HepG2 (cell line): ENCODE data around the gene IFNA4. TPM values are rescaled to one million over a fixed set of nuclear protein-coding genes. Genes with fewer than 3 reads are reported as not detected.

Source experiments
- ATAC-seq: fragments of 200-7000 bp; cut with Tn5 transposase; 3 replicates; pipeline ENCODE4 v1.9.1; 2020; ENCODE audit warnings: mild to moderate bottlenecking, moderate library complexity
- BruUV-seq: library from RNA; stranded (reverse); fragments of 400-500 nt; replicated peaks from 2 replicates; lab custom pipeline; 2021; lab: Mats Ljungman, UMichigan
- CTCF ChIA-PET: fragments of 300-600 bp; formaldehyde crosslinking; extraction: SDS; loops from one replicate; lab custom pipeline; 2021; ENCODE audit warnings: low total read pairs, inconsistent platforms, low intra/inter-chr PET ratio; lab: Yijun Ruan, JAX
- POLR2A ChIA-PET: fragments of 350-600 bp; sonication (Branson Sonifier 250); formaldehyde crosslinking; loops from one replicate; lab custom pipeline; 2020; ENCODE audit warnings: antibody characterized with exemption, inconsistent platforms; lab: Yijun Ruan, JAX
- DNase-seq: peaks from one replicate; pipeline ENCODE4 v3.0.0-alpha.2; 2015; ENCODE audit warnings: low spot score
- FAIRE-seq: peaks from 3 replicates; lab custom pipeline; 2011; peaks lifted over from hg19 to GRCh38; lab: Jason Lieb, UNC
- H2AFZ ChIP-seq: one replicate; pipeline ENCODE4 v1.6.1; 2011; ENCODE audit warnings: low read length, inconsistent platforms
- H3K27ac ChIP-seq: fragments of 300-600 bp; 3 replicates; pipeline ENCODE4 v1.8.0; 2011; ENCODE audit warnings: mixed run types, mild to moderate bottlenecking, mixed read lengths, low read length, inconsistent platforms; ENCODE audit not compliant: insufficient read depth; ENCODE audit errors: extremely low read length
- H3K27me3 ChIP-seq, 2 experiments: fragments of 200-600 bp in 1 of 2; 2 replicates in 1 of 2; 3 replicates in 1 of 2; pipeline versions ENCODE4 v1.6.0 to v1.8.0; 2011; ENCODE audit warnings: low read length in 2 of 2, mild to moderate bottlenecking in 2 of 2, moderate library complexity in 2 of 2, inconsistent platforms in 1 of 2; ENCODE audit not compliant: insufficient read depth in 2 of 2, control insufficient read depth in 1 of 2
- H3K36me3 ChIP-seq, 2 experiments: fragments of 200-600 bp in 1 of 2; replicated peaks in 1 of 2; 2 replicates in 1 of 2; 3 replicates in 1 of 2; pipeline versions ENCODE4 v1.5.1 to v1.8.0; 2011; ENCODE audit warnings: low read length in 2 of 2, inconsistent platforms in 1 of 2; ENCODE audit not compliant: insufficient read depth in 2 of 2, control insufficient read depth in 1 of 2
- H3K4me1 ChIP-seq: 2 replicates; pipeline ENCODE4 v1.5.1; 2012; ENCODE audit warnings: low read length, inconsistent platforms; ENCODE audit not compliant: insufficient read depth
- H3K4me2 ChIP-seq: 2 replicates; pipeline ENCODE4 v1.6.0; 2011; ENCODE audit warnings: low read depth, low read length, inconsistent platforms
- H3K4me3 ChIP-seq, 3 experiments: fragments of 200-600 bp in 1 of 3; sonication (generic), shearing (Covaris generic) in 1 of 3; replicated peaks in 1 of 3; 2 replicates each; pipeline ENCODE4 v1.5.1; 2011 to 2016; ENCODE audit warnings: low read length in 3 of 3, inconsistent platforms in 2 of 3, low read depth in 2 of 3, mild to moderate bottlenecking in 2 of 3, control low read depth in 1 of 3, mixed read lengths in 1 of 3; ENCODE audit not compliant: insufficient read depth in 1 of 3
- H3K79me2 ChIP-seq: one replicate; pipeline ENCODE4 v1.6.1; 2011; ENCODE audit warnings: low read length, inconsistent platforms; ENCODE audit not compliant: insufficient read depth
- H3K9ac ChIP-seq: 2 replicates; pipeline ENCODE4 v1.6.0; 2011; ENCODE audit warnings: mild to moderate bottlenecking, low read depth, low read length, inconsistent platforms; ENCODE audit not compliant: insufficient read depth
- H3K9me3 ChIP-seq: 2 replicates; pipeline ENCODE4 v1.5.1; 2012; ENCODE audit warnings: mild to moderate bottlenecking, low read length
- H4K20me1 ChIP-seq: 2 replicates; pipeline ENCODE4 v1.6.0; 2011; ENCODE audit warnings: inconsistent platforms, mild to moderate bottlenecking, low read length, moderate library complexity; ENCODE audit not compliant: insufficient read depth
- MAFF ChIP-seq: IDR thresholded peaks from 2 replicates; pipeline ENCODE4 v1.6.1; 2011; ENCODE audit warnings: low read depth, low read length, improper control_type of control experiment
- MAFK ChIP-seq, 2 experiments: IDR thresholded peaks in 1 of 2; conservative IDR thresholded peaks in 1 of 2; 2 replicates each; pipeline ENCODE4 v1.6.1; 2011; ENCODE audit warnings: improper control_type of control experiment in 2 of 2, low read length in 2 of 2
- ZNF224 ChIP-seq: sonication (generic); formaldehyde crosslinking; IDR thresholded peaks from 2 replicates; pipeline ENCODE4 v1.5.0; 2020; ENCODE audit warnings: mild to moderate bottlenecking, missing genetic modification reagents
- ZNF329 ChIP-seq: sonication (generic); formaldehyde crosslinking; IDR thresholded peaks from 2 replicates; pipeline ENCODE4 v1.9.0; 2021; ENCODE audit warnings: low read depth, mild to moderate bottlenecking, missing genetic modification reagents
- ZNF761 ChIP-seq: sonication (generic); formaldehyde crosslinking; conservative IDR thresholded peaks from 2 replicates; pipeline ENCODE4 v1.4.0; 2020; ENCODE audit warnings: mild to moderate bottlenecking, missing genetic modification reagents
- WGBS: methylation state at CpG from one replicate; pipeline ENCODE4 v1.1.6; 2017; ENCODE audit warnings: low lambda C conversion rate; 5-methylcytosine and 5-hydroxymethylcytosine counted together
- in situ Hi-C: cut with HindIII; loops from 2 replicates; pipeline ENCODE4 v1.10.0; 2017; ENCODE audit warnings: low pct_unique_long_range_greater_than_20kb; ENCODE audit not compliant: extremely low pct_ligation_motif_present
- intact Hi-C: fragments of 100-400 bp; cut with micrococcal nuclease; formaldehyde crosslinking; loops from one replicate; pipeline ENCODE4 v1.10.0; 2022; ENCODE audit not compliant: unreplicated experiment
- polyA plus RNA-seq, 8 experiments: library from polyadenylated mRNA; depleted of rRNA in 3 of 8; stranded (reverse) in 7 of 8; unstranded in 1 of 8; fragments of >200 nt; fragmentation: Illumina TruSeq in 4 of 8; extraction: Trizol in 4 of 8; gene quantifications; 2 replicates each; pipeline versions ENCODE4 v1.2.1 to v1.2.3, GENCODE V29; 2011 to 2016; ENCODE audit warnings: low read depth in 4 of 8, missing spikeins in 1 of 8, mixed read lengths in 1 of 8; ENCODE audit not compliant: insufficient read depth in 1 of 8
- small RNA-seq, 3 experiments: library from RNA; depleted of rRNA; stranded (forward); fragments of <200 nt; gene quantifications; one replicate each; pipeline ENCODE3, GENCODE V24; 2012; ENCODE audit warnings: low read depth in 2 of 3, low replicate concordance in 1 of 3; ENCODE audit not compliant: insufficient read length in 3 of 3, insufficient read depth in 2 of 3
- total RNA-seq, 5 experiments: library from RNA; depleted of rRNA; stranded (reverse); fragments of >200 nt; fragmentation: Illumina TruSeq; extraction: Trizol; gene quantifications; 2 replicates each; pipeline ENCODE4 v1.2.3, GENCODE V29; 2016; ENCODE audit warnings: low read depth in 1 of 5

Gene IFNA4
- total and polyA plus RNA-seq, 2 of the 13 experiments (the other 11 are each of a cell fraction or from before 2014, with no cell fraction given): not detected

DNA sequence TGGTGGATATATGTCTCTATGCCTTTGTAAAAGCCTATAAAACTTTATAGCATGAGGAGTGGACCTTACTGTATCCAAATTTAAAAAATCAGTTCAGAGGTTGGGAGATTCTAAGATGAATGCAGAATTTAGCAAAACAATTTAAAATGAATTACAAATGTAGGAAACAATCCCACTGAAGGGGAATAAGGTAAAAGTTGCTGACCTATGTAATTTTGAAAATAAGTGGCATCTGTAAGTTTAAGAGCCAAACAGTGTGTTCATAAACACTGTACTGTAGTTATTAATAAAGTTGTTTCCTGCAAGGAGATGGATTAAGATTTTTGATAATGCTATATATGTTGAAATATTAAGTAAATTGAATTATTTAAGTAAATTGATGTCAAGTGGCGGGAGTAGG lies 50.4 kb downstream of the IFNA4 start:
- no peak for FAIRE-seq
- POLR2A ChIA-PET: no interaction called here
- no TSS peak for BruUV-seq
- no peaks in the 10 kb centered on the region for H4K20me1 ChIP-seq
- DNase-seq: no peak
- H3K36me3 ChIP-seq: no peaks in the 10 kb centered on the region
- H3K79me2 ChIP-seq: no peaks in the 10 kb centered on the region
- no peak for ATAC-seq
- no peak overlapping the region for H2AFZ ChIP-seq
- no peak overlapping the region for H3K4me2 ChIP-seq
- H3K27me3 ChIP-seq: no peaks in the 10 kb centered on the region
- no peak overlapping the region for H3K4me3 ChIP-seq
- H3K9ac ChIP-seq: no peak overlapping the region
- H3K27ac ChIP-seq: no peak overlapping the region
- no peak for TF ChIP-seq ZNF224 (CRISPR knock-in tag)
- TF ChIP-seq MAFF: peak; percentile 85
- TF ChIP-seq ZNF329 (CRISPR knock-in tag): no peak
- TF ChIP-seq MAFK (conservative IDR thresholded peaks at IDR 0.05 in 1 of 2, IDR thresholded peaks at IDR 0.05 in 1 of 2; ENCODE audit: low read length in 2 of 2): peak; percentile 80 to 91
- no peak for TF ChIP-seq ZNF761 (CRISPR knock-in tag)
- no peaks in the 10 kb centered on the region for H3K4me1 ChIP-seq
- in situ Hi-C loops (no loop called here), intact Hi-C loops (no loop called here)
- no peaks in the 10 kb centered on the region for H3K9me3 ChIP-seq
- 30% methylated on average over 1 of the region's 1 CpG for WGBS
- CTCF ChIA-PET: no interaction called here

Small RNA genes lying within 50 kb of the gene (small RNA-seq; reads per million reads assigned to genes)
- gene RF00019: 0 reads per million in 3 experiments

Other genes with a start within 250 kb of the IFNA4 start
- gene HACD4, start 155.9 kb downstream of the IFNA4 start, total RNA-seq (2016; rRNA removed; fragmentation: Illumina TruSeq; extraction: Trizol): not detected in 2 replicates
- not detected in 2 replicates for gene HACD4, start 155.9 kb downstream of the IFNA4 start, polyA plus RNA-seq (2011; rRNA removed)
- gene IFNB1, start 109.6 kb downstream of the IFNA4 start, total RNA-seq (2016; rRNA removed; fragmentation: Illumina TruSeq; extraction: Trizol): not detected in 2 replicates
- not detected in 2 replicates for gene IFNB1, start 109.6 kb downstream of the IFNA4 start, polyA plus RNA-seq (2011; rRNA removed)
- gene IFNW1, start 45.8 kb downstream of the IFNA4 start, total RNA-seq (2016; rRNA removed; fragmentation: Illumina TruSeq; extraction: Trizol): not detected in 2 replicates
- gene IFNW1, start 45.8 kb downstream of the IFNA4 start, polyA plus RNA-seq (2011; rRNA removed): not detected in 2 replicates
- not detected in 2 replicates for gene IFNA21, start 20.9 kb downstream of the IFNA4 start, total RNA-seq (2016; rRNA removed; fragmentation: Illumina TruSeq; extraction: Trizol)
- not detected in 2 replicates for gene IFNA21, start 20.9 kb downstream of the IFNA4 start, polyA plus RNA-seq (2011; rRNA removed)
- gene IFNA7, start 14.6 kb upstream of the IFNA4 start, total RNA-seq (2016; rRNA removed; fragmentation: Illumina TruSeq; extraction: Trizol): not detected in 2 replicates
- gene IFNA7, start 14.6 kb upstream of the IFNA4 start, polyA plus RNA-seq (2011; rRNA removed): not detected in 2 replicates
- gene IFNA10, start 19.6 kb upstream of the IFNA4 start, total RNA-seq (2016; rRNA removed; fragmentation: Illumina TruSeq; extraction: Trizol): not detected in 2 replicates
- not detected in 2 replicates for gene IFNA10, start 19.6 kb upstream of the IFNA4 start, polyA plus RNA-seq (2011; rRNA removed)
- gene IFNA16, start 29.7 kb upstream of the IFNA4 start, total RNA-seq (2016; rRNA removed; fragmentation: Illumina TruSeq; extraction: Trizol): not detected in 2 replicates
- not detected in 2 replicates for gene IFNA16, start 29.7 kb upstream of the IFNA4 start, polyA plus RNA-seq (2011; rRNA removed)
- gene IFNA17, start 40.6 kb upstream of the IFNA4 start, total RNA-seq (2016; rRNA removed; fragmentation: Illumina TruSeq; extraction: Trizol): not detected in 2 replicates
- not detected in 2 replicates for gene IFNA17, start 40.6 kb upstream of the IFNA4 start, polyA plus RNA-seq (2011; rRNA removed)
- gene IFNA14, start 52.4 kb upstream of the IFNA4 start, total RNA-seq (2016; rRNA removed; fragmentation: Illumina TruSeq; extraction: Trizol): not detected in 2 replicates
- not detected in 2 replicates for gene IFNA14, start 52.4 kb upstream of the IFNA4 start, polyA plus RNA-seq (2011; rRNA removed)
- not detected in 2 replicates for gene IFNA5, start 117.7 kb upstream of the IFNA4 start, total RNA-seq (2016; rRNA removed; fragmentation: Illumina TruSeq; extraction: Trizol)
- not detected in 2 replicates for gene IFNA5, start 117.7 kb upstream of the IFNA4 start, polyA plus RNA-seq (2011; rRNA removed)
- gene KLHL9, start 147.8 kb upstream of the IFNA4 start, total RNA-seq (2016; rRNA removed; fragmentation: Illumina TruSeq; extraction: Trizol): 17.7 and 32.7 TPM in 2 replicates
- 8.1 and 8.7 TPM in 2 replicates for gene KLHL9, start 147.8 kb upstream of the IFNA4 start, polyA plus RNA-seq (2011; rRNA removed)
- not detected in 2 replicates for gene IFNA6, start 163.3 kb upstream of the IFNA4 start, total RNA-seq (2016; rRNA removed; fragmentation: Illumina TruSeq; extraction: Trizol)
- gene IFNA6, start 163.3 kb upstream of the IFNA4 start, polyA plus RNA-seq (2011; rRNA removed): not detected in 2 replicates
- not detected in 2 replicates for gene IFNA13, start 180.5 kb upstream of the IFNA4 start, total RNA-seq (2016; rRNA removed; fragmentation: Illumina TruSeq; extraction: Trizol)
- gene IFNA13, start 180.5 kb upstream of the IFNA4 start, polyA plus RNA-seq (2011; rRNA removed): not detected in 2 replicates
- not detected in 2 replicates for gene IFNA2, start 197.8 kb upstream of the IFNA4 start, total RNA-seq (2016; rRNA removed; fragmentation: Illumina TruSeq; extraction: Trizol)
- not detected in 2 replicates for gene IFNA2, start 197.8 kb upstream of the IFNA4 start, polyA plus RNA-seq (2011; rRNA removed)
- gene IFNA8, start 221.5 kb upstream of the IFNA4 start, total RNA-seq (2016; rRNA removed; fragmentation: Illumina TruSeq; extraction: Trizol): not detected in 2 replicates
- not detected in 2 replicates for gene IFNA8, start 221.5 kb upstream of the IFNA4 start, polyA plus RNA-seq (2011; rRNA removed)